Caco-2 (cell line): ENCODE data around the gene TLL1. TPM values are rescaled to one million over a fixed set of nuclear protein-coding genes. Genes with fewer than 3 reads are reported as not detected.
A peak's percentile ranks its signal among the peaks of the same experiment; 100 is the strongest.

Experiments used
- Bru-seq: library from RNA; stranded (reverse); fragments of 400-500 nt; gene quantifications from one replicate; lab custom pipeline; 2021; lab: Mats Ljungman, UMichigan
- BruChase-seq, 2 experiments: library from RNA; stranded (reverse); fragments of 400-500 nt; gene quantifications; one replicate each; lab custom pipeline; 2021; lab: Mats Ljungman, UMichigan
- BruUV-seq: library from RNA; stranded (reverse); fragments of 400-500 nt; replicated peaks from 2 replicates; lab custom pipeline; 2021; lab: Mats Ljungman, UMichigan
- CTCF ChIA-PET: fragments of 300-600 bp; sonication (Branson Sonifier 250); formaldehyde crosslinking; loops from one replicate; lab custom pipeline; 2022; ENCODE audit warnings: antibody characterized with exemption; lab: Charles Lee
- POLR2A ChIA-PET: fragments of 300-600 bp; sonication (Branson Sonifier 250); formaldehyde crosslinking; loops from one replicate; lab custom pipeline; 2022; ENCODE audit warnings: antibody characterized with exemption; lab: Charles Lee
- DNase-seq, 2 experiments: peaks; one replicate each; pipeline versions ENCODE4 v3.0.0 to v3.0.0-alpha.2; 2020 to 2022
- H3K27me3 ChIP-seq: replicated peaks from 2 replicates; pipeline ENCODE4 v1.6.0; 2011; ENCODE audit warnings: low read length; ENCODE audit not compliant: control insufficient read depth, insufficient read depth
- H3K36me3 ChIP-seq: 2 replicates; pipeline ENCODE4 v1.5.1; 2011; ENCODE audit warnings: low read length; ENCODE audit not compliant: control insufficient read depth, insufficient read depth
- H3K4me1 ChIP-seq: fragments of 250-450 bp; sonication (Bioruptor Pico); 2 replicates; pipeline ENCODE4 v1.5.1; 2020; ENCODE audit warnings: mild to moderate bottlenecking
- H3K4me3 ChIP-seq: 2 replicates; pipeline ENCODE4 v1.5.1; 2011; ENCODE audit warnings: low read depth, mild to moderate bottlenecking, control low read depth, low read length
- H3K9me3 ChIP-seq: fragments of 250-450 bp; sonication (Bioruptor Pico); 2 replicates; pipeline ENCODE4 v1.5.1; 2020; ENCODE audit warnings: mild to moderate bottlenecking, moderate library complexity
- H3K27ac Mint-ChIP-seq: one replicate; pipeline ENCODE4 v1.8.0; 2022; ENCODE audit warnings: mixed read lengths; ENCODE audit not compliant: unreplicated experiment
- H3K27me3 Mint-ChIP-seq: one replicate; pipeline ENCODE4 v1.8.0; 2022; ENCODE audit warnings: mixed read lengths; ENCODE audit not compliant: insufficient read depth, unreplicated experiment
- H3K36me3 Mint-ChIP-seq: one replicate; pipeline ENCODE4 v1.8.0; 2022; ENCODE audit warnings: mild to moderate bottlenecking, mixed read lengths; ENCODE audit not compliant: insufficient read depth, unreplicated experiment
- H3K4me1 Mint-ChIP-seq: one replicate; pipeline ENCODE4 v1.8.0; 2022; ENCODE audit warnings: low read depth, mixed read lengths; ENCODE audit not compliant: unreplicated experiment
- H3K4me3 Mint-ChIP-seq: one replicate; pipeline ENCODE4 v1.8.0; 2022; ENCODE audit warnings: mild to moderate bottlenecking, moderate library complexity, mixed read lengths; ENCODE audit not compliant: unreplicated experiment
- H3K9me3 Mint-ChIP-seq: one replicate; pipeline ENCODE4 v1.8.0; 2022; ENCODE audit warnings: mixed read lengths; ENCODE audit not compliant: unreplicated experiment
- CTCF ChIP-seq, 2 experiments: fragments of 200-600 bp in 1 of 2; IDR thresholded peaks; 1 replicate in 1 of 2; 2 replicates in 1 of 2; pipeline versions ENCODE4 v1.5.1 to v1.8.0; 2011 to 2022; ENCODE audit warnings: antibody characterized with exemption in 1 of 2, control low read depth in 1 of 2, inconsistent platforms in 1 of 2, low read depth in 1 of 2, low read length in 1 of 2, mild to moderate bottlenecking in 1 of 2, moderate library complexity in 1 of 2; ENCODE audit not compliant: insufficient read depth in 1 of 2, severe bottlenecking in 1 of 2, unreplicated experiment in 1 of 2
- intact Hi-C: fragments of 100-400 bp; cut with micrococcal nuclease; formaldehyde crosslinking; loops from one replicate; pipeline ENCODE4 v1.10.0; 2022; ENCODE audit not compliant: unreplicated experiment
- long read RNA-seq: library from polyadenylated mRNA; stranded (forward); transcript quantifications from one replicate; pipeline ENCODE4 v2.0.0, GENCODE V29; 2022
- total RNA-seq: library from RNA; stranded (reverse); gene quantifications from 2 replicates; pipeline ENCODE4 v1.2.3, GENCODE V29; 2022

The TLL1 gene
- total RNA-seq, result 14.2 and 16.2 TPM in 2 replicates
- Bru-seq, nascent RNA, result percentile 77 among the genes with signal in this experiment
- BruChase-seq, experiment 1, labeled RNA remaining after a 2-hour chase, result percentile 72 among the genes with signal in this experiment
- percentile 64 among the genes with signal in this experiment for BruChase-seq, experiment 2, labeled RNA remaining after a 6-hour chase
- long read RNA-seq, full-length matches to known transcripts, result 6 of 23 reads
- long read RNA-seq, partial matches to known transcripts, result 13 of 23 reads
- long read RNA-seq, other reads (novel, unspliced or antisense), result 4 of 23 reads

DNA sequence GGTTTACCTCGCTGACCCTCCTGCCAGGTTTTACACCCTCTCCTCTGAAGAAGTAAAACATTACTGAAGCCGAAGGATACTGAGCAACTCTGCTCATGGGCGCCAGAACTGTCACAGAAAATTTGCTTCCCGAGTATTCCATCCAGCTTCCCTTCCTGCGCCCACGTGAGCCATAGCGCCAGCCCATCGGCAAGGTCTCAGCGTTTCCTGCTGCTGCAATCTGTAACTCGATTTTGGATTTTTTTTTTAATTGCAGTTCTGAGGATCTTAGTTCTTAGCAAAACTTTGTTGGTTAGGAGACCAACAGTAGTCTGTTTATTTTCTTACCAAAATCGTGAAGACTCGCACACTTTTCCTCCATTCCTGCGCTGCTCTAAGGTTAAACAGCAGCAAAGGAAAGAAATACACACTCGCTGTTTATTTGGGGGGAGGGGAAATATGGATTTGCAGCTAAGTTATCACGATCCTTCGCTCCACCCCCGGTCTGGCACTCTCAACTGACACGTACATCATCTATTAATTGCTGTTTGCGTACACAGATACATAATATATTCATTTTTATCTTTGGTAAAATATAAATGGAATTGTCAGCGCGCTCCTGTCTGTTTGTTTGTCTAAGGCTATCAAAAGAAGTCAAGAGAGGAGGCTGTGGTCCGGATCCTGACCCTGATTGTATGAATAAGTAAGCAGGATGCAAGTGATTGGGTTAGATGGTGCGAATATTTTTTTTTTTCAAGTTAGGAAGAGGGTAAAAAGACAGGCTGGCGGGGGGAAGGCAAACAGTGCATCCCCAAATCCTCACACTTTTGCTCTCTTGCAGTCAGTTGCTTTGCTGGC is at the start of gene TLL1:
Gene TLL1, plus strand, starts transcription at position 777 of the 837 bp plus-strand sequence. CDS start 668 bp downstream, outside the sequence.
- H3K4me3 Mint-ChIP-seq, result peak within 1 kb of the TSS; percentile 78
- Histone ChIP-seq H3K9me3 (no peaks in the 10 kb centered on the region), H3K4me1 (peaks cover 7% of the 10 kb centered on the region; the same call in 1 of the 2 replicates), H3K4me3 (peak within 1 kb of the TSS; percentile 49), H3K36me3 (no peaks in the 10 kb centered on the region), H3K27me3 (no peaks in the 10 kb centered on the region)
- no TSS peak for BruUV-seq
- no peaks in the 10 kb centered on the region for H3K9me3 Mint-ChIP-seq
- ChIA-PET POLR2A (no interaction called here), CTCF (interaction anchor here (0.6 kb wide), 2 partner anchors 27 to 1922 kb away, joined by 3 to 4 read pairs; no protein-coding TSS in a partner anchor)
- H3K27me3 Mint-ChIP-seq, result peaks cover 3% of the 10 kb centered on the region
- H3K27ac Mint-ChIP-seq, result peak within 1 kb of the TSS; percentile 81
- no peaks in the 10 kb centered on the region for H3K36me3 Mint-ChIP-seq
- no peak for TF ChIP-seq CTCF (IDR thresholded peaks at IDR 0.05; ENCODE audit: insufficient read depth in 1 of 2, low read depth in 1 of 2, low read length in 1 of 2, severe bottlenecking in 1 of 2, unreplicated experiment in 1 of 2)
- H3K4me1 Mint-ChIP-seq, result peaks cover 8% of the 10 kb centered on the region
- peak in 1 of 2 experiments; percentile 35 for DNase-seq
- intact Hi-C loops, result loop anchor here (2.0 to 5.0 kb wide), 2 partner anchors 60 to 110 kb away; no protein-coding TSS in a partner anchor

DNA sequence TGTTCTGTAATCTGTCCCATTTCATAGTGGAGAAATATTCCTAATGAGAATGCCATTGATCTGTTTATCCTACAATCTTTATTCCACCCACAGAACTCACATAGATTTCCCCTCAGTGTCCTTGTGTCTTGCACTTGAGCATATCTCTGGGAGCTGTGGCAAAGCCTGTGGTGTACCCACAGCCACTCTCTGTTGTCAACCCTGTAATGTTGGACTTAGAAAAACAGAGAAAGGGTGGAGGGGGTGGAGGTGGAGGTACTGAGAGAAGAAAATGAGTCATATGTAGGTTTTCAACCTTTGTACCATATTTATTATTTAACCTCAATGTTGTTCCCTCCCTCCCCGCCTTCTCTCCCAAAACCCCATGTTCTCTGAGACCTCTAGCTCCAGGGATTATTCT is 46.9 kb upstream of the TLL1 start:
- no peak for TF ChIP-seq CTCF (IDR thresholded peaks at IDR 0.05; ENCODE audit: insufficient read depth in 1 of 2, low read depth in 1 of 2, low read length in 1 of 2, severe bottlenecking in 1 of 2, unreplicated experiment in 1 of 2)
- BruUV-seq, result no TSS peak
- no peaks in the 10 kb centered on the region for H3K36me3 ChIP-seq
- Mint-ChIP-seq H3K9me3 (no peaks in the 10 kb centered on the region), H3K4me3 (no peak overlapping the region), H3K27ac (no peak overlapping the region), H3K27me3 (no peaks in the 10 kb centered on the region), H3K4me1 (no peaks in the 10 kb centered on the region), H3K36me3 (no peaks in the 10 kb centered on the region)
- H3K4me3 ChIP-seq, result no peak overlapping the region
- intact Hi-C loops, result no loop called here
- CTCF ChIA-PET, result no interaction called here
- POLR2A ChIA-PET, result no interaction called here
- H3K27me3 ChIP-seq, result no peaks in the 10 kb centered on the region
- DNase-seq, result no peak
- no peaks in the 10 kb centered on the region for H3K9me3 ChIP-seq
- no peaks in the 10 kb centered on the region for H3K4me1 ChIP-seq

DNA sequence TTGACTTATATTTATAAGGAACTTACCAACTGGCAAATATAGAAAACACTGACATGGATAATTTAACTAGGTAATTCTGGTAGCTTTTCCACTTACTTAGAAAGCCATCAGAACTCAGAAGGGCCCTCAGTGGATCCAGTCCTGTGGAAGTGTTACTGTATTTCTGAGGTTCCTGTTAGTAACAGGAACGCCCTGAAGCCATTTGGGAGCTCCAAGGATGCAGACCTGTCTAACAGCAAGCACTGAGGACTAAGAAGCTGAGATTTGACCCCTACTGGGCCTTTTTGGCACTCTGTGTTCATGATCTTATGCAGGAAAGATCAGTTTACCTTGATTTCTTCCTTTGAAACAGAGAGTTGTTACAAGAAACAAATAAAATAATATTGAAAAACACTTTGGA is 46.0 kb upstream of the TLL1 start:
- Histone ChIP-seq H3K9me3 (no peaks in the 10 kb centered on the region), H3K4me3 (no peak overlapping the region), H3K4me1 (no peaks in the 10 kb centered on the region), H3K36me3 (no peaks in the 10 kb centered on the region), H3K27me3 (no peaks in the 10 kb centered on the region)
- Mint-ChIP-seq H3K9me3 (no peaks in the 10 kb centered on the region), H3K4me3 (no peak overlapping the region), H3K27me3 (no peaks in the 10 kb centered on the region), H3K36me3 (no peaks in the 10 kb centered on the region), H3K27ac (no peak overlapping the region), H3K4me1 (no peaks in the 10 kb centered on the region)
- TF ChIP-seq CTCF (IDR thresholded peaks at IDR 0.05; ENCODE audit: insufficient read depth in 1 of 2, low read depth in 1 of 2, low read length in 1 of 2, severe bottlenecking in 1 of 2, unreplicated experiment in 1 of 2), result no peak
- DNase-seq, result no peak
- POLR2A ChIA-PET, result no interaction called here
- intact Hi-C loops, result no loop called here
- CTCF ChIA-PET, result no interaction called here
- BruUV-seq, result no TSS peak
